Measurements from ENCODE around the gene SLC27A3.
A peak's percentile ranks its signal among the peaks of the same experiment; 100 is the strongest.

The SLC27A3 gene

DNA sequence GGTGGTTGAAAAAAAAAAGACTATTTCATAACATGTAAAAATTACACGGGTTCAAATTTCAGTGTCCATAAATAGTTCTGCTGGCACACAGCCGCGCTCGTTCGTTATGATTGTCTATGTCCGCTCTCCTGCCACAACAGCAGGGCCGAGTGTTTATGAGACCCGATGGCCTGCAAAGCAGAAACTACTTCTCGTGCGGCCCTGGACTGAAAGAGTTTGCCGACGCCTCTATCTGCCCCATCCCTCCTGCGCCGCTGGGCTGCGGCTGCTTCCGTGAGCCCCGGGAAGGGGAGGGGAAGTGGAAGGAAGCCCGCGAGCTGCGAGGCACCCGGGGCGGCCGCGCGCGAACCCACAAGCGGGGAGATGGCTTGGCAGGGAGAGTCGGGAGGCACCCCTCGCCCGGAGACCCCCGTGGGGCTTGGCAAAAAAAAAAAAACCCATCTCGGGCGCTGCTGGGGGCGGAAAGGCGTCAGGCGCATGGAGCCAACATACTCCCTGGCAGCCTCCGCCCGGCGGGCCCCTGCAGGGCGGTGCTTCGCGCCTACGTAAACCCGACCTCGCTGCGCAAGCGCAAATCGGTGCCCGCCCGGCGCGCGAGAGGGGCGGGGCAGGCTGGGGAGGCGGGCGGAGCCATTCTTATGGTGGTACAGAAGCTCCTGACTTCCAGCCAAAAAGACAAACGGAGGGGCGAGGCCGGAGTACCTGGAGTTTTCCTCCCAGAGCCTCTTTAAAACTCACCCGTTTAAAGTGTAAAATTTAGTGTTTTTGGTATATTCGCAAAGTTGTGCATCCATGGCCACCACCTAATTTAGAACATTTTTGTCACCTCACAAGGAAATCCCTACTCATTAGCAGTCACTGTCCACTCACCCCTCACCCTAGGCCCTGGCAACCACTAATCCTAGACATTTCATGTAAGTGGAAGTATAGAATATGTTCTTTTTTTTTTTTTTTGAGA lies 8.3 kb downstream of the SLC27A3 start:
- peak; percentile 95 for DNase-seq

DNA sequence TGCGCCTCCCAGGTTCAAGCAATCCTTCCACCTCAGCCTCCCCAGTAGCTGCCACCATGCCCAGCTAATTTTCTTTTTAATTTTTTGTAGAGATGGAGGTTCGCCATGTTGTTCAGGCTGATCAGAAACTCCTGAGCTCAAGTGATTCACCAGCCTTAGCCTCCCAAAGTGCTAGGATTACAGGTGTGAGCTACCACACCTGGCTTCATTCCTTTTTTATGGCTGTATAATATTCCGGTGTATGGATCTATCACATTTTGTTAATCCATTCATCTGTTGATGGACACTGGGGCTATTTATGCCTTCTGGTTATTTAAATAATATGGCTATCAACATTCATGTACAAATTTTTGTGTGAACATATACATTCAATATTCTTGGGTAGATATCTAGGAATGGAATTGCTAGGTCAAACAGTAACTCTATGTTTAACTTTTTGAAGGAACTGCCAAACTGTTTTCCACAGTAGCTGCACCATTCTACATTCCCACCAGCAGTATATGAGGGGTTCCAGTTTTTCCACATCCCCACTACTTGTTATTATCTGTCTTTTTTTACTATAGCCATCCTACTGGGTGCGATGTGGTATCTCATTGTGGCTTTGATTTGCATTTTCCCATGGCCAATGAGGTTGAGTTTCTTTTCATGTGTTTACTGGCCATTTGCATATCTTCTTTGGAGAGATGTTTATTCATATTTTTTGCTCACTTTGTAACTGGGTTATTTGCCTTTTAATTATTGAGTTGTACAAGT lies 11.0 kb downstream of the SLC27A3 start:
- no peak for DNase-seq

DNA sequence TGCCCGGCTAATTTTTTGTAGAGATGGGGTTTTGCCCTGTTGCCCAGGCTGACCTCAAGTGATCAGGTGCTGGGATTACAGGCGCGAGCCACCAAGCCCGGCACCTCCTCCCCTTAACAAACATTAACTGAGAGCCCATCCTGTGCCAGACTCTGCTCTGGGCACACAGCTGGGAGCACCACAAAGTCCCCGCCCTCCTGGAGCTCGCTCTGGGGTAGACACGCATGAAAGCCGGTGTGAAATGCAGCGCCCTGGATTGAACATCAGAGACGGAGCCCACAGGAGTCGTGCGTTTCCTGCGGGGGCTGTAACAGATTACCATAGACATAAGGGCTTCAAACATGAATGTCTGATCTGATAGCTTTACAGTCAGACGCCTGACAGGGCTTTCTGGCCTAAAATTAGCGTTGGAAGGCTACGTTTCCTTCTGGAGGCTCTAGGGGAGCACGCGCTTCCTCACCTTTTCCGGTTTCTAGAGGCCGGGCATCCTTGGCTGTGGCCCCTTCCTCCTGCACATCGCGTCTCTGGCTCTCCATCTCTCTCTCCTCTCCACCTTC lies 14.3 kb downstream of the SLC27A3 start:
- peak; percentile 93 for DNase-seq

DNA sequence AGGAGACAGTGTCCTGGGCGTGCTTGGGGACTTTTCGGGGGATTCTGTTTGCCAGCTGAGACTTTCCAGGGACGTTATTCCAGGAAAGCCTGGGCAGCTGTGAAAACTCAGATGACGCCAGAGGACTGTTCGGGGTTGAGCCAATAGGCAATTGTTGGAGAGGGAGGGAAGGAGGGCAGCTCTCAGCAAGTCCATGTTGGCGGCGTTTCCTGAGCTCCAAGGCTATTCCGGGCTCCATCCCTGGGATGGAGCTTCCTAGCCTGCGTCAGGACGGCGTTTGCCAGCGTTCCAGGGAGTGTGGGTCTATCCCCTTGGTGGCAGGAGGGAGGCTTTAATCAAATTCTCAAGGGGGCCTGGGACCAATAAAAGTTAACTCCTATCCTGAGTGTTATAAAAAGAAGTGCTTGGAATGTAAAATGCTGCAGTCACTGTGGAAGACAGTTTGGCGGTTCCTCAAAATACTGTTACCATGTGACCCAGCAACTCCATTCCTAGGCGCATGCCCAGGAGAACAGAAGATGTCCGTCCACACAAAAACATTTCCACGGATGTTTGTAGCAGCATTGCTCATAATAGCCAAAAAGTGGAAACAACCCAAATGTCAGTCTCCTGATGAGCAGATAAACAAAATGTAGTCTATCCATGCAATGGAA lies 15.2 kb downstream of the SLC27A3 start:
- DNase-seq = peak; percentile 96

DNA sequence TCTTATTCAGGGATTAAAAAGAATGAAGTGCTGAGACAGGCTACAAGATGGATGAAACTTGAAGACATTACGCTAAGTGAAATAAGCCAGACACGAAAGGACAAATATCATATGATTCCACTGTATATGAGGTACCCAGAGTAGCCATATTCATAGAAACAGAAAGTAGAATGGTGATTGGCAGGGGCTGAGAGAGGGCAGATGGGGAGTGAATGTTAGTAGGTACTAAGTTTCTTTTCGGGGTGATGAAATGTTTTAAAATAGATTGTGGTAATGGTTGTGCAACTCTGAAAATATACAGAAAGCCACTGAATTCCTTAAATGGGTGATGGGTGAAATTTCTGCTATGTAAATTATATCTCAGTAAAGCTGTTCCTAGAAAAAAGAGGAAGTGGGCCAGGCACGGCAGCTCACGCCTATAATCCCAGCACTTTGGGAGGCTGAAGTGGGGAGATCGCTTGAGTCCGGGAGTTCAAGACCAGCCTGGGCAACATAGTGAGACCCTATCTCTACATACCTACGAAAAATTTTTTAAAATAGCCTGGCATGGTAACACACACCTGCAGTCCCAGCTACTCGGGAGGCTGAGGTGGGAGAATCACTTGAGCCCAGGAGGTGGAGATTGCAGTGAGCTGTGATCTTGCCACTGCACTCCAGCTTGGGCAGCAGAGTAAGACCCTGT lies 15.9 kb downstream of the SLC27A3 start:
- no peak for DNase-seq

DNA sequence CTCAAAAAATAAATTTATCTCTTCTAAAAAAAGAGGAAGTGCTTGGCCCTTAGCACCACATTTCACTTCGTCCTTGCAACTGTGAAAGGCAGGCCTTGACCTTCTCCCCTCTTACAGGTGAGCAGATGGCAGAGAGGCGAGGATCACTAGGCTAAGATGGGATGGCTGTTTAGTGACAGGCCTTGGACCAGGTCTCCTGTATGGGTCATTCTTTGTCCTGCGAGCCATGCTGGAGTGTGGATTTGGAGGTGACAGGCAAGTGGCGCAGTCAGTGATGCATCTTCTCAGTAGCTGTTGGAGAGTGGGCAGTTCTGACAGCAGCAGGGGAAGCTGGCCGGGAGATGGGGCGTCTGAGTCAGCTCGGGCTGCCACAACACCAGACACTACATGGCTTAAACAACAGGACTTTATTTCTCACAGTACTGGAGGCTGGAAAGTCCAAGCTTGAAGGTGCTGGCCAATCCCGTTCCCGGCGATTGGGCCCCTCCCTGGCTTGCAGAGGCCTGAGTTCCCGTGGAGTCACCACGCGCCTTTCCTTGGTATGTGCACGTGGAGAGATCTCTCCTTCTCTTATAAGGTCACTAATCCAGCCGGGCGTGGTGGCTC lies 16.5 kb downstream of the SLC27A3 start:
- no peak for DNase-seq

DNA sequence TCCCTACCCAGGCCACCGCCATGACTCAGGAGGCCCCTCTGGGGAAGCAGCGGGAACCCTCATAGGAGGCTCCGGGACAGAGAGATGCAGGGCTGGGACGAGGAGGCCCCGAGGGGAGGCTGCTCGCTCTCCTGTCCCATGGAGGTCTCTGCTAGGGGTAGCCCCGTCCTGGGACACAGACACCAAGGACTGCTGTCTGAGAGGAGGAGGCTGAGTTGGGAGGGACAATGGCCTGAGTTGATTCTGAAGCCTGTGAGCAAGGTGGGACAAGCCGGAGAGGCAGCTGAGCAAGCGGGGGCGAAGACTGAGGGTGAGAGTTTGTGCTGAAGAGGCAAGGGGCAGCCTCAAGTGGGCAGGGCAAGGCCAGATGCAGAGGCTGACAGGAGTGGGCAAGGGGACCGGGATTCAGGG lies 17.4 kb downstream of the SLC27A3 start:
- no peak for DNase-seq

DNA sequence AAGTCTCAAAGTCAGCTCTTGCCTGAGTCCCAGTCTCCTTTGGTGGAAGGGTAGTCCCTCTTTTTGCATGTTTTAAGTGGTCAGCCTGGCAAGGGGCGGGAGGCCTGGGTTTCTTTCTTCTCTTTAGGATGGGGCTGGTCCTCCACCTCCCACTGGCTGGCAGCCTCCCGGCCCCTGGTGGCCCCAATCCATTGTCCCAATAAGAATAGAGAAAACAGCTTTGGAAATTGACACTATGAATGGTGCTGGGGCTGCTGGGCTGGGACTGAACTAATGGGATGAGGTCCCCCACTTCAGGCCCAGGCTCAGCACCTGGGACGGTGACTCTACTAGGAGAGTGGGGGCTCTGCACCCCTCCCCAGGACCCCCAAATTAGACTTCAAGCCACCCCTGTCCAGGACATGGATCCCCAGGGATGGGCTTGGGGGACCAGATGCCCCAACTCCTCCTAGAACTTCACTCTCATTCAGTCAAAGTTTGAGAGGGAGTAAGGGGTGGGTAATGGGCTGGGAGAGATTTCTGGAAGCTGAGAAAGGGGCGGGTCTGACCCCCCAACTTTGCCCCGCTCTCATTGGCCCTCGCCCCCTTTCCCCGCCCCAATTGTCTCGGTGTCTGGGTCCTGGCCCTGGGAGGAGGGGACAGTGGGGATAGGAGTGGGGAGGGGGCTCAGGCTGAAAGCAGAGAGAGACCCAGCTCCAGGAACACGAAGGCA lies 18.2 kb downstream of the SLC27A3 start:
- DNase-seq = no peak

DNA sequence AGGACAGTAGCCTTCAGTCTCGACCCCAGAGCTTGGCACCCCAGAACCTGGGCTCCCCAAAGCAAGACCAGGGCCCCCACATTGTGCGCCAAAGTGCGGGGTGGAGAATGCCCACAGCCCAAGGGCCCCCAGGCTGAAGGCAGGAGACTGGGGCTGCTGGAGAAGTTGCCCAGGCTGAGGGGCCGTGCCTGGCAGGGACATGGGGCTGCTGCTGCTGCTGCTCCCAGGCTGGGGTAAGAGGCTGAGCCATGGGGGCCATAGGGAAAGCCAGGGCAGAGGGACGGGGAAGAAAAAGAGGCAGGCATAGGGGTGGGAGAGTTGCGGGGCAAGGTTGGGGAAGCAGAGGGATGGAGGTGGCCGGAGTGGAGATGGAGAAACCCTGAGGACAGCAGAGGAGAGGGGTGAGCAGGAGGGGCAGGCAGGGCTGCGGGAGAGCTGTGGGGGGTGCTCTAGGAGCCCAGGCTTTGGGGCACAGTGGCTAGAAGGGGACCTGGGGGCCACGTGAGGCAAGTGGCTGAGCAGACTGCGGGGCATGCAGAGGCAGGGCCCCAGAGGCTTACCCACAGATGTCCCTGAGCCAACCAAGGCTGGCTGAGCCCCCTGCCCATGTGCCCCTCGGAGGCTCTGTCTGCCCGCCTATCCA lies 18.9 kb downstream of the SLC27A3 start:
- DNase-seq = no peak

DNA sequence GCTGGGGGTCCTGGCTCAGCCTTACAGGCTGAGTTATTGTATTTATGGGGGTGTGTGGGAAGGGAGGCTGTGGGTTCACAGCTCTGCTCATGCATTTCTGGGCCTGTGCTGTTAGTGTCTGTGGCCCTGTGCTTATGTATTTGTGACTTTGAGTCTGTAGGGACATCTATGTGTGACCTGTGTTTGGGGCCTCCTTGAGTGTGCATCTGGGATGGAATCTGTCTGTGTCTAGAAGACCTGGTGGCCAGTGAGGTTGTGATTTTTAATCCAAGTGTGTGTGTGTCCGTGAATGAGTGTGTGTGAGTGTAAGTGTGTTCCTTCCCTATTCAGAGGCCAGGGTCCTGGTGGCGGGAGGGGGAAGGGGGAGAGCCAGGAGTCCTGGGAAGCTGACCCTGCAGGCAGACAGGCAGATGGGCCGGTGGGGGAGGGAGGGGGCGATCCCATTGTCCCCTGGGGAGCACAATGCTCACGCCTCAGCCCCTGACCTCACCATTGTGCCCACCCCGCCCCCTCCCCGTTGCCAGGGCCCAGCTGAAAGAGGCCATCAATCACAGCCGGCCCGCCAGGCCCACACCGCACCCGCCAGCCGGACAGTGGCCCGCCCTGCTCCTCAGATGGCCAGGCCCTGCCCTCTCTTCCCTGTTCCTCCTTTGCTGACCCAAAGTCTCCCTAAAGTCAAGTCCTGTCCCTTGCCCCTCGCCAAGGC lies 19.6 kb downstream of the SLC27A3 start:
- no peak for DNase-seq

DNA sequence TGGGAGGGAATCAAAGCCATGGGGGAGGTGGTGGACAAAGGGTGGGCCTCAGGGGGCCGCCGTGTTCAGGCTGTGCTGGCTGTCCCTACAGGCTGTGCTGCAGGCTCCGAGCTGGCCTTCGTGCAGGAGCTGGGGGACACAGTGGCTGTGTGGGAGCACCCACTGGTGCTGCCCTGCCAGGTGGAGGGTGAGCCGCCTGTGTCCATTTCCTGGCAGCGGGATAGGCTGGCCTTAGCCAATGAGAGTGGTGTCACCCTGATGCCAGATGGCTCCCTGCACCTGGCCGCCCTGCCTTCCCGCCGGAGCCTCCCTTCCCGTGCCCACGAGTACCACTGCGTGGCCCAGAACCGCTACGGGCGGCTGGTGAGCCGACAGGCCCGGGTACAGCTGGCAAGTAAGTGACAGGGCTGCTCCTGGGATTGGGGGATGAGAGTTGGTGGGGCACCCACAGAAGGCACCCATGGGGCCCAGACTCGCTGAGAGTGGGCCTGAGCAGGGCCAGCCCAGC lies 20.2 kb downstream of the SLC27A3 start:
- DNase-seq = peak; percentile 73

DNA sequence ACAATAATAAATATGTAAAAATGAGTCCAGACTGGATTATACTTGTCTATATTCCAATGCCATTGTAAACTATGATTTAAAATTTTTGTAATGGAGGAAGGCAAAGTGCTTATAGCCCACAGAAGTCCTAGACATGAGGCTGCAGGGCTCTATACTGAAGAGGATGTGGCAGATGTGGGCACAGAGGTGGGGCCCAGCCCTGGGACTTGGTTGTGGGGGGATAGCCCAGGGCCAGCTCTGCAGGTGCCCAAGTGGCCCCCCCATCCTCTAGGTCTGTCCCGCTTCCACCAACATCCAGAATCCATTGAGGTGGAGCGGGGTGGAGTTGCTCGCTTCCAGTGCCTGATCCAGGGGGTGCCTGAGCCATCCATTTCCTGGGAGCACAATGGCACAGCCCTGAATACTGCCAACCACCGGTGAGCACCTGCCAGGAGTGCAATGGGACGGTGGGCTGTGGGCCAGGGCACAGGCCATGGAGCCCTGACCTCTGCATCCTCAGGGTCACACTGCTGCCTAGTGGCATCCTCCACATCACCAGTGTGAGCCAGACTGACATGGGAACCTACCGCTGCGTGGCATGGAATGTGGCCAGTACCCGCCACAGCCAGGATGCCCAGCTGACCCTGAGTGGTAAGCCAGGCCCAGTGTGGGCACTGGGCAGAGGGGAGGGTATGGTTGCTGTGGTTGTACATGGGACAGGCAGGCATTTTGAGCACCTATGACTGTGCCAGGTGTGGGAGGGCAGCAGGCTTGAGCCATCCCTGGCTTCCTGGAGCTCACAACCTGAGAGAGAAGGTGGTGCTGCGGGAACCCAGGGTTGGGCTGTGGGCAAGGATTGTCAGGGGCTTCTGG lies 21.0 kb downstream of the SLC27A3 start:
- DNase-seq = no peak

DNA sequence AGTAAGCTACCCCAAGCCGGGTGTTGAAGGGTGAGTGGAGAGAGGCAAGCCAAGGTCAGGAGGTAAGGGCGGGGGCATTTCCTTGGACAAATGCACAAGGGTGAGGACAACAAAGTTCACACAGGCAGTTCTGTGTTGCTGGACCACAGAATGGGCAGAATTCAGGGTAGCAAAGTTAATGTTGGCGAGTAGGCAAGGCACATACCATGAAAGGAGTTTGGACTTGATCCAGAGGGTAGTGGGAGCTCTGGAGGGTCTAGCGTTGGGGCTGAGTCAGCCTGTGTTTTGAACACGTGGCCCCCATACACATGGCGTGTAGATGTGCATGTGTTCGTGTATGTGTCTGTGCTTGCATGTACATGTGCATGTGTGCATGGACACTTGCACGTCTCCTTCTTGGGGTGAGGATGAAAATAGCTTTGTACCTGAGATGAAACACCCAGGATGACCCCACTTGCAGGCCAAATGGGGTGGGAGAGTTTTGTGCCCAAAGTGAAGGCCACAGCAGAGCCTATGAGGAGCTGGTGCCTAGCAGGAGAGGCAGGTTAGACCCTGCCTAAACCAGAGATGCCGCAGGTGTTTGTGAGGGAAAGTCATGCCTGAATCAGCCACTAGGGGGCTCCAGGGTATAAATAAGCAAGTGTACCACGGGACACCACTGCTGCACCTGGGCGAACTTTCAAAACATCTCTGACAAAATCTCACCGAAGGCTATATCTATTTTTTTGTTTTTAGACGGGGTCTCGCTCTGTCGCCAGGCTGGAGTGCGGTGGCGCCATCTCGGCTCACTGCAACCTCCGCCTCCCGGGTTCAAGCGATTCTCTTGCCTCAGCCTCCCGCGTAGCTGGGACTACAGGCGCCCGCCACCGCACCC lies 21.8 kb downstream of the SLC27A3 start:
- DNase-seq = peak; percentile 79

DNA sequence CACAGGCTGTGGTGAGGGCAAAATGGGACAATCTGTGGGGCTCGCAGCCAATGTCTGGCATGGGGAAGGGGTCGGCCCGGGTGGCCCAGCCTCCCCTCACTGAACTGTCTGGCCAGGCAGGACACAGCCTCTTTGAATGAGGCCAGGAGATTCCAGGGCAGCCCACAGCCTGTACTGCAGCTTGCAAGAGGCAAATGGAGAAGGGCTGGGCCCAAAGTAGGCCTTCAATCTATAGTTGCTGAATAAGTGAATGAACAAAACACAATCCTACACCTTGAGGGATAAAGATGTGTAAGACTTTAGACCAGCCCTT lies 23.2 kb downstream of the SLC27A3 start:
- no peak for DNase-seq

DNA sequence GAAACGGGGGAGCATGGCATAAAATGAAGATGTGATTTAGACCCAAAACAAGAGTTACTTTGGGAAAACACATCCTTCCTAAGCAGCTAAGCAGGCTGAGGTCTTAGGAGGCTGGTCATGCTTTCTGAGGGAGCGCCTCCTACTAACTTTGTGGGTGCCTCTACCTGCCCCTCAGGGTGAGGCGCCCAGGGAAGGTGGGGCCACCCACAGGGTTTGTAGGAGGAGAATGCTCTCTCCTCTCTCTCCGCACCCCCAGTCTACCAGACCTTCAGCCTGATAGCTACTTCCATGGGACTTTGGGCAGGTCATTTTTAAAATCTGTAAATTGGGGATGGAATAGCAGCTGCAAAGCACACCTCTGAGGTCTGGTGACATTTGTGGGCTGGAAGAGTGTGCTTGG lies 23.8 kb downstream of the SLC27A3 start:
- DNase-seq = no peak

DNA sequence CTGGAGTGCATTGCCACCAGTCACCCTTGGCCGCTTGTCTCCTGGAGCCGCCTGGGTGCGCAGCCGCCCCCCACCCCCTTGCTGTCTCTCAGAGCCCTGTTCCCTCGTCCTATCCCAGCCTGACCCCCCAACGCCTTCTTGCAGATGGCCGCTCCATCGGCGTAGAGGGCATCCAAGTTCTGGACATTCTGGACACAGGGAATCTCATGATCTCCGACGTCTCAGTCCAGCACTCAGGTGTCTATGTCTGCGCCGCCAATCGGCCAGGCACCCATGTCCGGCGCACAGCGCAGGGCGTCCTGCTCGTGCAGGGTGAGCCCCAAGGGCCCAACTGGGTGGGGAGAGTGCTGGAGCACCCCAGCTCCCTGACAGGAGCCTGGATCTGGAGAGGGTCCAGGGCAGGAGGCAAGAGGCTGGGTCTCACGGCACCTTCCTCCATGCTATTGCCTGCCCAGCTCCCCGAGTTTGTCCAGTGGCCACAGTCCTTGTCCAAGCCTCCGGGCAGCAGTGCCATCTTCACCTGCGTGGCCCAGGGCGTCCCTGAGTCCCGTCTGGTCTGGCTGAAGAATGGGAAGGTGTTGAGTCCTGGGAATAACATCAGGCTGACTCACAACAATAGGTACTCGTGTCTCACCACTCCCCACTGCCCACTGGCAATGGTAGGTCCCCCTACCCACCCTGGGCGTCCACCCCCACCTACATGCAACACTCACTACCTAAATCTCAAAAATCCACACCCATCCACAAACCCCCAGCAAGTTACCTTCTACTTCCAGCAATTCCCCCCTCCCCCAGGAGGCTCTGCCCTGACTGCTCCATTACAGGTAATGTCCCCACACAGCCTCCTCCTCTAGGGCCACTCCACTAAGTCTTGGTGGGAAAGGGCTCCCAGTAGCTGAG lies 24.6 kb downstream of the SLC27A3 start:
- DNase-seq = no peak

DNA sequence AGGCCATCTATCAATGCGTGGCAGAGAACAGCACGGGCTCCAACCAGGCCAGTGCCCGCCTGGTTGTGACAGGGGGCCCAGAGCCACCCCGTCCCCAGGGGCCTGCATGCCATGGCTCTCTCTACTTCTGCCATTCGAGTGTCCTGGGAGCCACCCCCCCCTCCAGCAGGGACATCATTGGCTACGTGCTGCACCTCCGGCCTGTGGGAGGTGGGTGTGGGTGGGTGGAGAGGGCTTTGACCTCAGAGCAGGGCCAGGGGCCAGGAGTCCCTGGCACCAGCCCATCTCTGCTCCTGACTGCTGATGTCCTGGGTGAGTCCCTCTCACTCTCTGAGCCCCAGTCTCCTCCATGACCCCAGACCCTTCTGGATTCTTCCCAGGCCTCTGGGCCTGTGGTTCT lies 25.3 kb downstream of the SLC27A3 start:
- no peak for DNase-seq
